H1 (cell line): Measurements from ENCODE around the gene FAM83F. TPM values are rescaled to one million over a fixed set of nuclear protein-coding genes. Genes with fewer than 3 reads are reported as not detected.

Experiments
- CTCF ChIA-PET: fragments of 300-600 bp; sonication (Branson Sonifier 250); formaldehyde crosslinking; loops from one replicate; lab custom pipeline; 2021; ENCODE audit not compliant: partially characterized antibody; lab: Charles Lee
- POLR2A ChIA-PET: fragments of 300-600 bp; sonication (Branson Sonifier 250); formaldehyde crosslinking; loops from one replicate; lab custom pipeline; 2021; ENCODE audit warnings: inconsistent platforms; ENCODE audit not compliant: partially characterized antibody; lab: Charles Lee
- DNase-seq, 2 experiments: peaks; one replicate each; pipeline versions ENCODE4 v3.0.0 to v3.0.0-alpha.2; 2010 to 2022; ENCODE audit warnings: low spot score in 2 of 2, low read depth in 1 of 2, mixed read lengths in 1 of 2
- FAIRE-seq: peaks from 2 replicates; lab custom pipeline; 2011; peaks lifted over from hg19 to GRCh38; lab: Jason Lieb, UNC
- H2AFZ ChIP-seq: 2 replicates; pipeline ENCODE4 v1.8.1; 2012; ENCODE audit warnings: low read length, inconsistent platforms
- H2AK5ac ChIP-seq: 2 replicates; pipeline ENCODE4 v1.6.1; 2013; ENCODE audit warnings: low read depth, low read length
- H2BK120ac ChIP-seq: replicated peaks from 2 replicates; pipeline ENCODE3; 2013; ENCODE audit warnings: low read depth, low read length, inconsistent platforms
- H2BK12ac ChIP-seq: 2 replicates; pipeline ENCODE4 v1.6.1; 2013; ENCODE audit warnings: low read depth, low read length
- H2BK15ac ChIP-seq: 2 replicates; pipeline ENCODE4 v1.6.1; 2013; ENCODE audit warnings: low read length
- H2BK20ac ChIP-seq: 2 replicates; pipeline ENCODE4 v1.6.1; 2013; ENCODE audit warnings: low read length
- H2BK5ac ChIP-seq: 2 replicates; pipeline ENCODE4 v1.6.1; 2013; ENCODE audit warnings: low read depth, low read length
- H3K14ac ChIP-seq: 2 replicates; pipeline ENCODE4 v1.6.1; 2013; ENCODE audit warnings: inconsistent platforms; ENCODE audit not compliant: insufficient read length
- H3K18ac ChIP-seq: 2 replicates; pipeline ENCODE4 v1.6.1; 2013; ENCODE audit warnings: low read length; ENCODE audit errors: extremely low read depth
- H3K23ac ChIP-seq: 2 replicates; pipeline ENCODE4 v1.6.1; 2013; ENCODE audit warnings: inconsistent platforms; ENCODE audit not compliant: insufficient read length
- H3K23me2 ChIP-seq: 2 replicates; pipeline ENCODE4 v1.6.1; 2013; ENCODE audit warnings: low read depth, low read length
- H3K27ac ChIP-seq: 2 replicates; pipeline ENCODE4 v1.6.1; 2011; ENCODE audit warnings: low read depth, low read length, inconsistent platforms
- H3K27me3 ChIP-seq, 4 experiments: replicated peaks in 1 of 4; 1 replicate in 1 of 4; 2 replicates in 3 of 4; pipeline versions ENCODE4 v1.6.1 to v1.8.1; 2011 to 2013; ENCODE audit warnings: low read length in 3 of 4, mild to moderate bottlenecking in 3 of 4, inconsistent platforms in 2 of 4, mixed read lengths in 2 of 4, moderate library complexity in 1 of 4; ENCODE audit not compliant: control insufficient read depth in 3 of 4, insufficient read depth in 3 of 4; ENCODE audit errors: extremely low read depth in 1 of 4
- H3K36me3 ChIP-seq, 4 experiments: 2 replicates each; pipeline versions ENCODE4 v1.6.1 to v1.8.1; 2011 to 2013; ENCODE audit warnings: mild to moderate bottlenecking in 4 of 4, low read length in 3 of 4, moderate library complexity in 2 of 4, control low read depth in 1 of 4, inconsistent platforms in 1 of 4; ENCODE audit not compliant: insufficient read depth in 4 of 4, control insufficient read depth in 2 of 4
- H3K4ac ChIP-seq: replicated peaks from 2 replicates; pipeline ENCODE3; 2013; ENCODE audit warnings: low read length, low read depth, mixed read lengths, inconsistent platforms; ENCODE audit not compliant: insufficient read length
- H3K4me1 ChIP-seq, 4 experiments: replicated peaks in 1 of 4; 1 replicate in 1 of 4; 2 replicates in 3 of 4; pipeline versions ENCODE4 v1.6.1 to v1.8.1; 2011 to 2013; ENCODE audit warnings: low read length in 3 of 4, inconsistent platforms in 2 of 4, mixed read lengths in 1 of 4; ENCODE audit not compliant: insufficient read depth in 4 of 4, control insufficient read depth in 3 of 4
- H3K4me2 ChIP-seq, 2 experiments: 2 replicates each; pipeline versions ENCODE4 v1.6.1 to v1.8.1; 2011 to 2013; ENCODE audit warnings: low read depth in 2 of 2, low read length in 2 of 2, control low read depth in 1 of 2, inconsistent platforms in 1 of 2, mild to moderate bottlenecking in 1 of 2; ENCODE audit not compliant: insufficient read depth in 1 of 2
- H3K4me3 ChIP-seq, 4 experiments: fragments of 200-600, 300-600 bp in 1 of 4; sonication (generic), shearing (Covaris generic), sonication (Bioruptor Twin) in 1 of 4; 2 replicates each; pipeline versions ENCODE4 v1.5.1 to v1.8.1; 2011 to 2016; ENCODE audit warnings: low read length in 4 of 4, low read depth in 3 of 4, control low read depth in 2 of 4, inconsistent platforms in 2 of 4, mild to moderate bottlenecking in 2 of 4, mixed read lengths in 1 of 4, moderate library complexity in 1 of 4; ENCODE audit not compliant: insufficient read depth in 2 of 4; ENCODE audit errors: extremely low read depth in 1 of 4
- H3K56ac ChIP-seq: replicated peaks from 2 replicates; pipeline ENCODE3; 2013; ENCODE audit warnings: low read depth, mild to moderate bottlenecking, mixed read lengths, low read length, inconsistent platforms; ENCODE audit not compliant: insufficient read length
- H3K79me1 ChIP-seq: 2 replicates; pipeline ENCODE4 v1.6.1; 2013; ENCODE audit warnings: low read depth, low read length, control low read depth
- H3K79me2 ChIP-seq, 2 experiments: 2 replicates each; pipeline versions ENCODE4 v1.6.1 to v1.8.1; 2012 to 2013; ENCODE audit warnings: low read length in 2 of 2, mild to moderate bottlenecking in 2 of 2, inconsistent platforms in 1 of 2; ENCODE audit not compliant: insufficient read depth in 2 of 2, control insufficient read depth in 1 of 2
- H3K9ac ChIP-seq, 4 experiments: replicated peaks in 1 of 4; 1 replicate in 1 of 4; 2 replicates in 3 of 4; pipeline versions ENCODE4 v1.6.1 to v1.8.1; 2011 to 2013; ENCODE audit warnings: low read depth in 3 of 4, low read length in 3 of 4, control low read depth in 2 of 4, mild to moderate bottlenecking in 2 of 4, moderate library complexity in 2 of 4, inconsistent platforms in 1 of 4; ENCODE audit errors: extremely low read depth in 1 of 4
- H3K9me3 ChIP-seq, 2 experiments: 2 replicates each; pipeline versions ENCODE4 v1.6.1 to v1.8.1; 2012 to 2013; ENCODE audit warnings: mild to moderate bottlenecking in 2 of 2, moderate library complexity in 2 of 2, control low read depth in 1 of 2, inconsistent platforms in 1 of 2, low read depth in 1 of 2, low read length in 1 of 2, mixed read lengths in 1 of 2; ENCODE audit not compliant: insufficient read depth in 2 of 2
- H4K20me1 ChIP-seq, 2 experiments: replicated peaks in 1 of 2; 2 replicates each; pipeline versions ENCODE3 to v1.8.1; 2011 to 2013; ENCODE audit warnings: inconsistent platforms in 2 of 2, low read length in 2 of 2, mild to moderate bottlenecking in 1 of 2; ENCODE audit not compliant: insufficient read depth in 2 of 2, control insufficient read depth in 1 of 2
- H4K5ac ChIP-seq: 2 replicates; pipeline ENCODE4 v1.6.1; 2013; ENCODE audit warnings: low read length, low read depth, mixed read lengths, inconsistent platforms; ENCODE audit not compliant: insufficient read length
- H4K8ac ChIP-seq: 2 replicates; pipeline ENCODE4 v1.8.0; 2013; ENCODE audit warnings: mild to moderate bottlenecking, moderate library complexity, low read length, inconsistent platforms; ENCODE audit not compliant: insufficient read depth; ENCODE audit errors: extremely low read depth
- H4K91ac ChIP-seq: replicated peaks from 2 replicates; pipeline ENCODE3; 2013; ENCODE audit warnings: low read length, mixed read lengths, inconsistent platforms; ENCODE audit not compliant: insufficient read length
- EZH2 ChIP-seq: fragments of 200-600 bp; sonication (generic); IDR thresholded peaks from 2 replicates; pipeline ENCODE4 v1.7.1; 2012; ENCODE audit warnings: low read depth, mild to moderate bottlenecking, moderate library complexity, low read length, inconsistent platforms; ENCODE audit not compliant: severe bottlenecking
- GABPA ChIP-seq: IDR thresholded peaks from 2 replicates; pipeline ENCODE4 v1.6.1; 2011; ENCODE audit warnings: mild to moderate bottlenecking, low read length, moderate library complexity, borderline replicate concordance; ENCODE audit not compliant: insufficient read depth
- WGBS, 2 experiments: shearing (Covaris generic) in 1 of 2; methylation state at CpG; one replicate each; pipeline versions ENCODE4 v1.1.6 to v1.1.7; 2013 to 2015; ENCODE audit warnings: low lambda C conversion rate in 2 of 2, mixed read lengths in 2 of 2, inconsistent platforms in 1 of 2, low coverage in 1 of 2, missing lambda C conversion rate in 1 of 2; ENCODE audit not compliant: insufficient replicate concordance in 2 of 2, insufficient coverage in 1 of 2, insufficient read length in 1 of 2; ENCODE audit errors: extremely low coverage in 1 of 2, missing lambda C conversion rate in 1 of 2; 5-methylcytosine and 5-hydroxymethylcytosine counted together
- polyA plus RNA-seq, 7 experiments: library from polyadenylated mRNA; depleted of rRNA in 3 of 7; stranded (reverse) in 5 of 7; unstranded in 2 of 7; fragments of >200 nt in 5 of 7; fragments of 200-250 nt in 2 of 7; gene quantifications; 1 replicate in 5 of 7; 2 replicates in 1 of 7; 4 replicates in 1 of 7; pipeline versions ENCODE4 v1.2.1 to v1.2.3, GENCODE V29; 2011 to 2013; ENCODE audit warnings: missing spikeins in 2 of 7, mixed read lengths in 2 of 7
- total RNA-seq: library from RNA; stranded (reverse); fragmentation: NEBNext Ultra II Directional; extraction: Animal tissue kit (Norgen Biotek cat#: 25700); gene quantifications from 2 replicates; pipeline ENCODE4 v1.2.1, GENCODE V29; 2021

FAM83F gene
- total and polyA plus RNA-seq, 2 of the 8 experiments (the other 6 are each of a cell fraction or from before 2014, with no cell fraction given): 8.6 to 18.9 TPM

GRCh38 chr22:39955675-39956074, 39.1 kb upstream of the FAM83F start:
- no peak overlapping the region for H2BK5ac ChIP-seq
- no peak overlapping the region for H3K4me2 ChIP-seq
- ChIA-PET POLR2A (interaction anchor here (0.6 to 1.2 kb wide), 2 partner anchors 19 to 1771 kb away, joined by 3 to 5 read pairs; no protein-coding TSS in a partner anchor), CTCF (interaction anchor here (0.6 to 7.9 kb wide), 10 partner anchors 10 to 1406 kb away, joined by 3 to 66 read pairs (median 3); no protein-coding TSS in a partner anchor)
- no peak overlapping the region for H3K4ac ChIP-seq
- no peak overlapping the region for H3K18ac ChIP-seq
- H4K8ac ChIP-seq: no peak overlapping the region
- H3K23me2 ChIP-seq: no peaks in the 10 kb centered on the region
- no peak overlapping the region for H3K4me3 ChIP-seq
- H2BK12ac ChIP-seq: no peak overlapping the region; the same call in 1 of the 2 replicates
- no peak overlapping the region for H4K5ac ChIP-seq
- peaks cover 0 to 6% (median 6%) of the 10 kb centered on the region in 4 experiments; a peak in 5 of 7 replicates for H3K4me1 ChIP-seq
- H2BK120ac ChIP-seq: no peak overlapping the region
- no peak overlapping the region for H3K56ac ChIP-seq
- DNase-seq (no peak), FAIRE-seq (no peak)
- H3K9ac ChIP-seq: no peak overlapping the region
- H3K14ac ChIP-seq: no peak overlapping the region
- H3K79me1 ChIP-seq: no peaks in the 10 kb centered on the region
- H4K91ac ChIP-seq: no peak overlapping the region
- peaks cover 0 to 7% (median 0%) of the 10 kb centered on the region in 4 experiments; a peak in 3 of 7 replicates for H3K27me3 ChIP-seq
- 96% methylated on average over 2 of the region's 2 CpGs; no CpG with 5 or more reads in 1 of the 2 experiments for WGBS, 2 experiments
- no peak overlapping the region for H2BK20ac ChIP-seq
- H3K79me2 ChIP-seq: no peaks in the 10 kb centered on the region
- no peak overlapping the region for H2AK5ac ChIP-seq
- no peak overlapping the region for H3K27ac ChIP-seq
- no peaks in the 10 kb centered on the region for H4K20me1 ChIP-seq
- no peak overlapping the region for H3K23ac ChIP-seq
- no peaks in the 10 kb centered on the region for H3K36me3 ChIP-seq
- no peaks in the 10 kb centered on the region for H3K9me3 ChIP-seq
- H2BK15ac ChIP-seq: no peak overlapping the region
- no peak overlapping the region for H2AFZ ChIP-seq
- TF ChIP-seq EZH2 (no peak), GABPA (no peak)
